Left lobe of liver (tissue), 2 donors: ENCODE results near the gene FAIM2. TPM values are rescaled to one million over a fixed set of nuclear protein-coding genes. Genes with fewer than 3 reads are reported as not detected.

Experiments used
- ATAC-seq: fragments of 200-7000 bp; cut with Tn5 transposase; one replicate; pipeline ENCODE4 v1.9.1; 2020; ENCODE audit warnings: mild to moderate bottlenecking, moderate library complexity
- DNase-seq: peaks from one replicate; pipeline ENCODE4 v3.0.0-alpha.2; 2020; ENCODE audit warnings: low spot score
- total RNA-seq: library from RNA; stranded (reverse); gene quantifications from one replicate; pipeline ENCODE4 v1.2.1, GENCODE V29; 2021
- donor health status: DM: no; HTN: no; CAD: no; lungs with moderate emphysema.
- donor health status: DM: no; HTN: yes; CAD: no.

The FAIM2 gene
- total RNA-seq, 1 donor from 2014 or later: not detected

- no peak for DNase-seq
- no peak for ATAC-seq
These were observed 36.0 kb upstream of the FAIM2 start for GRCh38 chr12:49939707-49940106.

- ATAC-seq (no peak), DNase-seq (no peak)
These were observed 35.6 kb upstream of the FAIM2 start for GRCh38 chr12:49939307-49939706.

- DNase-seq: no peak
- ATAC-seq: no peak
These were observed 34.1 kb upstream of the FAIM2 start for GRCh38 chr12:49937639-49938300.

GRCh38 chr12:49936925-49937324, 33.2 kb upstream of the FAIM2 start:
- no peak for DNase-seq

GRCh38 chr12:49934505-49934904, 30.8 kb upstream of the FAIM2 start:
- DNase-seq: no peak
- ATAC-seq: no peak

More at GRCh38 chr12:49936925-49937324, 33.2 kb upstream of the FAIM2 start:
- no peak for ATAC-seq

GRCh38 chr12:49933796-49934195, 30.1 kb upstream of the FAIM2 start:
- ATAC-seq (no peak), DNase-seq (no peak)

- no peak for DNase-seq
These were observed 28.9 kb upstream of the FAIM2 start for GRCh38 chr12:49932533-49933130.

GRCh38 chr12:49932023-49932422, 28.3 kb upstream of the FAIM2 start:
- ATAC-seq: no peak
- DNase-seq: no peak

More at GRCh38 chr12:49932533-49933130, 28.9 kb upstream of the FAIM2 start:
- ATAC-seq: no peak

GRCh38 chr12:49930515-49931288, 27.0 kb upstream of the FAIM2 start:
- ATAC-seq (no peak), DNase-seq (no peak)

- DNase-seq (no peak), ATAC-seq (no peak)
These were observed 25.9 kb upstream of the FAIM2 start for GRCh38 chr12:49929581-49929980.

- no peak for ATAC-seq
- no peak for DNase-seq
These were observed 24.8 kb upstream of the FAIM2 start for GRCh38 chr12:49928471-49928870.

GRCh38 chr12:49925433-49926204, 21.9 kb upstream of the FAIM2 start:
- no peak for ATAC-seq

GRCh38 chr12:49924628-49925246, 21.0 kb upstream of the FAIM2 start:
- ATAC-seq (no peak), DNase-seq (no peak)

More at GRCh38 chr12:49925433-49926204, 21.9 kb upstream of the FAIM2 start:
- no peak for DNase-seq

GRCh38 chr12:49923880-49924556, 20.3 kb upstream of the FAIM2 start:
- peak; percentile 48 for ATAC-seq

GRCh38 chr12:49923035-49923644, 19.4 kb upstream of the FAIM2 start:
- DNase-seq (no peak), ATAC-seq (peak; percentile 70)

More at GRCh38 chr12:49923880-49924556, 20.3 kb upstream of the FAIM2 start:
- DNase-seq: no peak

- DNase-seq: no peak
- ATAC-seq: peak; percentile 41
These were observed 18.8 kb upstream of the FAIM2 start for GRCh38 chr12:49922349-49923034.

GRCh38 chr12:49921936-49922335, 18.2 kb upstream of the FAIM2 start:
- ATAC-seq (peak; percentile 49), DNase-seq (no peak)

- DNase-seq (no peak), ATAC-seq (no peak)
These were observed 17.6 kb upstream of the FAIM2 start for GRCh38 chr12:49921299-49921698.

- no peak for ATAC-seq
These were observed 17.2 kb upstream of the FAIM2 start for GRCh38 chr12:49920915-49921286.

More at GRCh38 chr12:49920915-49921286, 17.2 kb upstream of the FAIM2 start:
- no peak for DNase-seq
